GM19455 (cell line): ENCODE measurements around the gene NUP160.
"Not testable (repeated sequence)": the region's sequence is repeated elsewhere in the genome, so short reads cannot be mapped to it uniquely, and the experiment has no call there.

Experiments used
- ATAC-seq: cut with Tn5 transposase; IDR thresholded peaks from one replicate; pipeline ENCODE4 v1.9.1; 2021; ENCODE audit not compliant: unreplicated experiment

NUP160 gene

GRCh38 chr11:47791774-47792430 is 56.2 kb downstream of the NUP160 start:
- ATAC-seq = no peak

- ATAC-seq = not testable (repeated sequence)
These were observed 58.1 kb downstream of the NUP160 start for GRCh38 chr11:47790017-47790416.

- no peak for ATAC-seq
These were observed 60.0 kb downstream of the NUP160 start for GRCh38 chr11:47788181-47788580.

GRCh38 chr11:47786373-47786772 is 61.8 kb downstream of the NUP160 start:
- no peak for ATAC-seq

GRCh38 chr11:47784785-47785381 is 63.3 kb downstream of the NUP160 start:
- ATAC-seq = no peak

GRCh38 chr11:47783087-47783610 is 65.0 kb downstream of the NUP160 start:
- no peak for ATAC-seq

- ATAC-seq = no peak
These were observed 69.2 kb downstream of the NUP160 start for GRCh38 chr11:47778878-47779483.

- no peak for ATAC-seq
These were observed 72.8 kb downstream of the NUP160 start for GRCh38 chr11:47775240-47775869.

GRCh38 chr11:47773882-47774281 is 74.3 kb downstream of the NUP160 start:
- no peak for ATAC-seq

GRCh38 chr11:47769556-47769955 is 78.6 kb downstream of the NUP160 start:
- not testable (repeated sequence) for ATAC-seq

GRCh38 chr11:47768101-47768612 is 80.0 kb downstream of the NUP160 start:
- ATAC-seq = no peak

GRCh38 chr11:47766509-47767227 is 81.5 kb downstream of the NUP160 start:
- ATAC-seq = peak; percentile 31

GRCh38 chr11:47765086-47765485 is 83.1 kb downstream of the NUP160 start:
- no peak for ATAC-seq

GRCh38 chr11:47759291-47759690 is 88.9 kb downstream of the NUP160 start:
- ATAC-seq = not testable (repeated sequence)

GRCh38 chr11:47756208-47756607 is 91.9 kb downstream of the NUP160 start:
- ATAC-seq = no peak

- no peak for ATAC-seq
These were observed 97.4 kb downstream of the NUP160 start for GRCh38 chr11:47750725-47751124.

- not testable (repeated sequence) for ATAC-seq
These were observed 105.7 kb downstream of the NUP160 start for GRCh38 chr11:47742494-47742893.

- not testable (repeated sequence) for ATAC-seq
These were observed 110.3 kb downstream of the NUP160 start for GRCh38 chr11:47737817-47738216.

GRCh38 chr11:47732271-47732670 is 115.9 kb downstream of the NUP160 start:
- ATAC-seq = no peak

- ATAC-seq = no peak
These were observed 116.7 kb downstream of the NUP160 start for GRCh38 chr11:47731475-47731874.
